ENCODE measurements around the gene MAN1C1. TPM values are rescaled to one million over a fixed set of nuclear protein-coding genes. Genes with fewer than 3 reads are reported as not detected.

MAN1C1 gene
- total and polyA plus RNA-seq, 10 of the 15 experiments (the other 5 are each of a cell fraction or from before 2014, with no cell fraction given) = 0.12 to 0.56 (median 0.22) TPM; not detected in 3

DNA sequence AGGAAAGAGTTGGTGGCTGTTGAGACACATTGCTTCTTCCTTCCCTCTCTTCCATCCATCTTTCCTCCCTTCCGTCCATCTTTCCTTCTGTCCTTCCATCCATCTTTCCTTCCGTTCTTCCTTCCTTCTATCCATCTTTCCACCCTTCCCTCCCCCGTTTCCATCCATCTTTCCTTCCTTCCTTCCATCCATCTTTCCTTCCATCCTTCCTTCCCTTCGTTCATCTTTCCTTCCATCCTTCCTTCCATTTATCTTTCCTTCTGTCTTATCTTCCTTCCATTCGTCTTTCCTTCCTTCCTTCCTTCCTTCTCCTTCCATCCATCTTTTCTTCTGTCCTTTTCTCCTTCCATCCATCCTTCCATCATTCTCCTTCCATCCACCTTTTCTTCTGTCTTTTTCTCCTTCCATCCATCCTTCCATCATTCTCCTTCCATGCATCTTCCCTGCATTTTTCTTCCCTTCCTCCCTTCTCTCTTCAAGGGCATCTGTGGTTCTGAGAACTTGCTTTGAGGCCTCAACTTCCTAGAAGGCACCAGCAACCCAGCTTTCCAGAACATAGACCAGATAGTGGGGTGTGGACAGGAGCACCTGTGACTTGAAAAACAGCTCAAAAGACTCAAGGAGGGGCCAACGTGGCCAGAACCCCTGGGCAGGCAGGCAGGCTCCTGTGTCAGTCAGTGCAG is 134.5 kb downstream of the MAN1C1 start:
- Histone ChIP-seq H3K9ac (ENCODE audit: control insufficient read depth, insufficient read depth, low read length) (no peak overlapping the region), H2AFZ (ENCODE audit: control insufficient read depth, low read depth, low read length) (no peak overlapping the region), H3K4me2 (ENCODE audit: control insufficient read depth, insufficient read depth) (no peak overlapping the region), H3K79me2 (ENCODE audit: control insufficient read depth, insufficient read depth, low read length) (no peaks in the 10 kb centered on the region), H3K27ac (ENCODE audit: control insufficient read depth, insufficient read depth) (no peak overlapping the region), H3K36me3 (ENCODE audit: control insufficient read depth in 2 of 2, insufficient read depth in 2 of 2, low read length in 1 of 2) (no peaks in the 10 kb centered on the region), H4K20me1 (ENCODE audit: control insufficient read depth, insufficient read depth) (peaks cover 3% of the 10 kb centered on the region; the same call in 1 of the 2 replicates), H3K9me3 (replicated peaks; ENCODE audit: control insufficient read depth, insufficient read depth, low read length) (no peaks in the 10 kb centered on the region), H3K4me3 (no peak overlapping the region), H3K27me3 (replicated peaks in 1 of 2; ENCODE audit: control insufficient read depth in 2 of 2, insufficient read depth in 2 of 2, low read length in 1 of 2) (peaks cover 3 to 7% of the 10 kb centered on the region in 2 experiments), H3K4me1 (ENCODE audit: control insufficient read depth, insufficient read depth, low read length) (no peaks in the 10 kb centered on the region)
- FAIRE-seq = no peak
- SMC1A ChIA-PET (ENCODE audit: uncharacterized antibody, unreplicated experiment) = no interaction called here
- ATAC-seq = no peak
- WGBS (ENCODE audit: insufficient coverage, insufficient replicate concordance, low lambda C conversion rate, missing lambda C conversion rate) = 14% methylated on average over 5 of the region's 6 CpGs
- CTCF ChIA-PET = no interaction called here
- in situ Hi-C loops (cut with MboI) (no loop called here), intact Hi-C loops (cut with micrococcal nuclease; ENCODE audit: unreplicated experiment) (no loop called here)
- RAD21 ChIA-PET (ENCODE audit: unreplicated experiment) = no interaction called here
- POLR2A ChIA-PET = no interaction called here
- TF ChIP-seq EP300 (IDR thresholded peaks at IDR 0.05; ENCODE audit: borderline replicate concordance in 1 of 2, control insufficient read depth in 1 of 2, low read depth in 2 of 2, low read length in 2 of 2) (no peak), TCF7 (IDR thresholded peaks at IDR 0.05; ENCODE audit: borderline replicate concordance) (no peak), RBBP5 (conservative IDR thresholded peaks at IDR 0.05) (no peak)
- TF ChIP-seq, protein P1, sequence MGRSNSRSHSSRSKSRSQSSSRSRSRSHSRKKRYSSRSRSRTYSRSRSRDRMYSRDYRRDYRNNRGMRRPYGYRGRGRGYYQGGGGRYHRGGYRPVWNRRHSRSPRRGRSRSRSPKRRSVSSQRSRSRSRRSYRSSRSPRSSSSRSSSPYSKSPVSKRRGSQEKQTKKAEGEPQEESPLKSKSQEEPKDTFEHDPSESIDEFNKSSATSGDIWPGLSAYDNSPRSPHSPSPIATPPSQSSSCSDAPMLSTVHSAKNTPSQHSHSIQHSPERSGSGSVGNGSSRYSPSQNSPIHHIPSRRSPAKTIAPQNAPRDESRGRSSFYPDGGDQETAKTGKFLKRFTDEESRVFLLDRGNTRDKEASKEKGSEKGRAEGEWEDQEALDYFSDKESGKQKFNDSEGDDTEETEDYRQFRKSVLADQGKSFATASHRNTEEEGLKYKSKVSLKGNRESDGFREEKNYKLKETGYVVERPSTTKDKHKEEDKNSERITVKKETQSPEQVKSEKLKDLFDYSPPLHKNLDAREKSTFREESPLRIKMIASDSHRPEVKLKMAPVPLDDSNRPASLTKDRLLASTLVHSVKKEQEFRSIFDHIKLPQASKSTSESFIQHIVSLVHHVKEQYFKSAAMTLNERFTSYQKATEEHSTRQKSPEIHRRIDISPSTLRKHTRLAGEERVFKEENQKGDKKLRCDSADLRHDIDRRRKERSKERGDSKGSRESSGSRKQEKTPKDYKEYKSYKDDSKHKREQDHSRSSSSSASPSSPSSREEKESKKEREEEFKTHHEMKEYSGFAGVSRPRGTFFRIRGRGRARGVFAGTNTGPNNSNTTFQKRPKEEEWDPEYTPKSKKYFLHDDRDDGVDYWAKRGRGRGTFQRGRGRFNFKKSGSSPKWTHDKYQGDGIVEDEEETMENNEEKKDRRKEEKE (IDR thresholded peaks at IDR 0.05) = no peak
- no TSS peak for BruUV-seq (replicated peaks)
- no peak for DNase-seq (ENCODE audit: low read depth, low spot score)

Data from GM12878 (cell line).